ENCODE data around the gene KIRREL3. TPM values are rescaled to one million over a fixed set of nuclear protein-coding genes. Genes with fewer than 3 reads are reported as not detected.

Gene KIRREL3
- total and polyA plus RNA-seq, 2 of the 4 experiments (the other 2 are of a cell fraction), result 10.9 to 15.9 TPM

GRCh38 chr11:126843096-126843495 is 157.5 kb downstream of the KIRREL3 start:
- H3K14ac ChIP-seq (replicated peaks; ENCODE audit: low read depth, low read length), result no peak overlapping the region
- TF ChIP-seq MAFK (IDR thresholded peaks at IDR 0.05; ENCODE audit: low read depth, low read length), result no peak
- no peak for TF ChIP-seq ELK1 (IDR thresholded peaks at IDR 0.05; ENCODE audit: borderline replicate concordance, low read depth, low read length)
- no peak for TF ChIP-seq MXI1 (IDR thresholded peaks at IDR 0.05; ENCODE audit: borderline replicate concordance, low read depth, low read length)
- TF ChIP-seq FOS (IDR thresholded peaks at IDR 0.05; ENCODE audit: low read depth, low read length), result no peak
- TF ChIP-seq CEBPB (IDR thresholded peaks at IDR 0.05; ENCODE audit: low read depth, low read length), result no peak
- TF ChIP-seq MAZ (IDR thresholded peaks at IDR 0.05; ENCODE audit: borderline replicate concordance, low read depth, low read length), result no peak
- TF ChIP-seq POLR2A (IDR thresholded peaks at IDR 0.05; ENCODE audit: low read depth, low read length), result no peak
- TF ChIP-seq, protein P1, sequence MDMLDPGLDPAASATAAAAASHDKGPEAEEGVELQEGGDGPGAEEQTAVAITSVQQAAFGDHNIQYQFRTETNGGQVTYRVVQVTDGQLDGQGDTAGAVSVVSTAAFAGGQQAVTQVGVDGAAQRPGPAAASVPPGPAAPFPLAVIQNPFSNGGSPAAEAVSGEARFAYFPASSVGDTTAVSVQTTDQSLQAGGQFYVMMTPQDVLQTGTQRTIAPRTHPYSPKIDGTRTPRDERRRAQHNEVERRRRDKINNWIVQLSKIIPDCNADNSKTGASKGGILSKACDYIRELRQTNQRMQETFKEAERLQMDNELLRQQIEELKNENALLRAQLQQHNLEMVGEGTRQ (IDR thresholded peaks at IDR 0.05; ENCODE audit: low read depth, low read length), result no peak
- no peak for TF ChIP-seq RFX5 (IDR thresholded peaks at IDR 0.05; ENCODE audit: low read depth, low read length)
- DNase-seq (no peak), ATAC-seq (ENCODE audit: low read depth) (no peak)
- dilution Hi-C loops (cut with HindIII; ENCODE audit: low sequenced_read_pairs, unreplicated experiment), result no loop called here
- H3K79me1 ChIP-seq (ENCODE audit: low read depth in 1 of 2, low read length in 2 of 2), result peaks cover 3 to 8% of the 10 kb centered on the region in 2 experiments; a peak in 2 of 4 replicates
- H2BK15ac ChIP-seq (ENCODE audit: low read depth, low read length), result no peak overlapping the region
- H3K4ac ChIP-seq (ENCODE audit: low read depth, low read length), result no peak overlapping the region
- H4K20me1 ChIP-seq (ENCODE audit: insufficient read depth, low read length), result no peaks in the 10 kb centered on the region
- no peak overlapping the region for H4K8ac ChIP-seq (ENCODE audit: low read depth in 2 of 2, low read length in 2 of 2)
- in situ Hi-C loops (cut with MboI; ENCODE audit: low sequenced_read_pairs), result no loop called here
- no TSS peak for BruUV-seq (replicated peaks)
- no peaks in the 10 kb centered on the region for H3K36me3 ChIP-seq (ENCODE audit: control insufficient read depth, insufficient read depth, low read length)
- no peak overlapping the region for H2AK9ac ChIP-seq (replicated peaks; ENCODE audit: low read depth, low read length, poor library complexity)
- no peaks in the 10 kb centered on the region for H3K27me3 ChIP-seq (ENCODE audit: control insufficient read depth, insufficient read depth, low read length)
- H3K4me1 ChIP-seq (ENCODE audit: control insufficient read depth, insufficient read depth, low read length), result no peaks in the 10 kb centered on the region
- 0 out of 2 replicates have a peak, but pooled peaks cover 3% of the 10 kb centered on the region for H3K9me1 ChIP-seq (ENCODE audit: insufficient read depth, low read length)
- no peak overlapping the region for H3K9ac ChIP-seq (ENCODE audit: low read depth, low read length)
- H3K9me3 ChIP-seq (ENCODE audit: control insufficient read depth, insufficient read depth, low read length), result no peaks in the 10 kb centered on the region
- no peak overlapping the region for H3K4me2 ChIP-seq (ENCODE audit: low read depth, low read length)
- no peak overlapping the region for H4K91ac ChIP-seq (ENCODE audit: insufficient read depth, low read depth, low read length)
- no peak overlapping the region for H2BK120ac ChIP-seq (ENCODE audit: low read depth, low read length)
- POLR2A ChIA-PET (ENCODE audit: unreplicated experiment), result no interaction called here
- H2BK20ac ChIP-seq (ENCODE audit: low read depth, low read length), result no peak overlapping the region
- no peak overlapping the region for H4K5ac ChIP-seq (ENCODE audit: low read depth, low read length)
- H3K27ac ChIP-seq (ENCODE audit: insufficient read depth, low read length), result no peak overlapping the region
- no peak overlapping the region for H3K23ac ChIP-seq (ENCODE audit: low read depth, low read length)
- no CpG with 5 or more reads among the region's 5 CpGs for WGBS, 2 experiments (ENCODE audit: extremely low coverage in 2 of 2, insufficient read length in 1 of 2)
- CTCF ChIA-PET, result no interaction called here
- no peak overlapping the region for H3K56ac ChIP-seq (ENCODE audit: extremely low read depth, insufficient read depth, low read length)
- no peak overlapping the region for H2BK5ac ChIP-seq (ENCODE audit: low read depth, low read length, poor library complexity, severe bottlenecking)
- no peak overlapping the region for H3K4me3 ChIP-seq (ENCODE audit: insufficient read depth, low read depth, low read length)
- no peak overlapping the region for H3K18ac ChIP-seq (ENCODE audit: low read depth, low read length)
- H2AK5ac ChIP-seq (ENCODE audit: low read depth, low read length), result no peak overlapping the region
- intact Hi-C loops (cut with micrococcal nuclease), result no loop called here
- no peak overlapping the region for H2AFZ ChIP-seq (replicated peaks; ENCODE audit: low read length, poor library complexity)

Data from IMR-90 (cell line).